Testis (tissue), 2 donors: ENCODE measurements around the gene RBM43.

Source experiments
- POLR2A ChIP-seq: fragments of 450-650 bp; IDR thresholded peaks from one replicate; pipeline ENCODE4 v1.6.1; 2017; ENCODE audit warnings: antibody characterized with exemption, mild to moderate bottlenecking, moderate library complexity
- TF ChIP-seq, protein P1 (sequence below), 3 experiments: fragments of 450-650 bp in 2 of 3; fragments of 200-600 bp in 1 of 3; sonication (generic) in 1 of 3; IDR thresholded peaks; one replicate each; pipeline ENCODE4 v1.5.1; 2016 to 2019; ENCODE audit warnings: antibody characterized with exemption in 3 of 3, mild to moderate bottlenecking in 2 of 3, moderate library complexity in 1 of 3

- TF ChIP-seq, protein P1, sequence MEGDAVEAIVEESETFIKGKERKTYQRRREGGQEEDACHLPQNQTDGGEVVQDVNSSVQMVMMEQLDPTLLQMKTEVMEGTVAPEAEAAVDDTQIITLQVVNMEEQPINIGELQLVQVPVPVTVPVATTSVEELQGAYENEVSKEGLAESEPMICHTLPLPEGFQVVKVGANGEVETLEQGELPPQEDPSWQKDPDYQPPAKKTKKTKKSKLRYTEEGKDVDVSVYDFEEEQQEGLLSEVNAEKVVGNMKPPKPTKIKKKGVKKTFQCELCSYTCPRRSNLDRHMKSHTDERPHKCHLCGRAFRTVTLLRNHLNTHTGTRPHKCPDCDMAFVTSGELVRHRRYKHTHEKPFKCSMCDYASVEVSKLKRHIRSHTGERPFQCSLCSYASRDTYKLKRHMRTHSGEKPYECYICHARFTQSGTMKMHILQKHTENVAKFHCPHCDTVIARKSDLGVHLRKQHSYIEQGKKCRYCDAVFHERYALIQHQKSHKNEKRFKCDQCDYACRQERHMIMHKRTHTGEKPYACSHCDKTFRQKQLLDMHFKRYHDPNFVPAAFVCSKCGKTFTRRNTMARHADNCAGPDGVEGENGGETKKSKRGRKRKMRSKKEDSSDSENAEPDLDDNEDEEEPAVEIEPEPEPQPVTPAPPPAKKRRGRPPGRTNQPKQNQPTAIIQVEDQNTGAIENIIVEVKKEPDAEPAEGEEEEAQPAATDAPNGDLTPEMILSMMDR (IDR thresholded peaks at IDR 0.05), result no peak
- no peak for TF ChIP-seq POLR2A
Measured at GRCh38 chr2:151230627-151231140, 31.0 kb downstream of the RBM43 start.
